Endothelial cell of umbilical vein (primary cell): ENCODE measurements around the gene SLC26A8. TPM values are rescaled to one million over a fixed set of nuclear protein-coding genes. Genes with fewer than 3 reads are reported as not detected.

Experiments
- BruUV-seq: library from RNA; stranded (reverse); fragments of 400-500 nt; replicated peaks from 2 replicates; lab custom pipeline; 2021; lab: Mats Ljungman, UMichigan
- CTCF ChIA-PET: fragments of 300-600, 350-600 bp; sonication (Branson Sonifier 250); formaldehyde crosslinking; loops from one replicate; lab custom pipeline; 2021; ENCODE audit warnings: antibody characterized with exemption, inconsistent platforms; lab: Charles Lee
- POLR2A ChIA-PET: fragments of 300-600, 350-600 bp; sonication (Branson Sonifier 250); formaldehyde crosslinking; loops from one replicate; lab custom pipeline; 2021; ENCODE audit warnings: antibody characterized with exemption, inconsistent platforms; lab: Charles Lee
- DNase-seq: peaks from one replicate; pipeline ENCODE4 v3.0.0-alpha.2; 2011; ENCODE audit warnings: low read depth, low spot score
- FAIRE-seq: peaks from 2 replicates; lab custom pipeline; 2011; peaks lifted over from hg19 to GRCh38; lab: Jason Lieb, UNC
- H2AFZ ChIP-seq: 2 replicates; pipeline ENCODE4 v1.6.0; 2012; ENCODE audit warnings: low read depth, low read length, control low read depth, inconsistent platforms
- H3K27ac ChIP-seq: 2 replicates; pipeline ENCODE4 v1.5.1; 2011; ENCODE audit warnings: low read depth, mild to moderate bottlenecking, control low read depth, low read length, moderate library complexity; ENCODE audit not compliant: insufficient read depth
- H3K27me3 ChIP-seq, 2 experiments: 2 replicates each; pipeline versions ENCODE4 v1.6.0 to v1.6.1; 2011; ENCODE audit warnings: low read length in 2 of 2, mixed read lengths in 1 of 2; ENCODE audit not compliant: control insufficient read depth in 2 of 2, insufficient read depth in 2 of 2
- H3K36me3 ChIP-seq, 2 experiments: 2 replicates in 1 of 2; 3 replicates in 1 of 2; pipeline ENCODE4 v1.5.1; 2011; ENCODE audit warnings: low read length in 2 of 2, mild to moderate bottlenecking in 1 of 2, moderate library complexity in 1 of 2; ENCODE audit not compliant: control insufficient read depth in 2 of 2, insufficient read depth in 2 of 2; ENCODE audit errors: extremely low read depth in 1 of 2
- H3K4me1 ChIP-seq: 3 replicates; pipeline ENCODE4 v1.5.1; 2011; ENCODE audit warnings: mild to moderate bottlenecking, low read length; ENCODE audit not compliant: control insufficient read depth, insufficient read depth; ENCODE audit errors: extremely low read depth
- H3K4me2 ChIP-seq: 2 replicates; pipeline ENCODE4 v1.6.1; 2011; ENCODE audit warnings: low read length, control low read depth, mixed read lengths; ENCODE audit not compliant: insufficient read depth
- H3K4me3 ChIP-seq, 3 experiments: fragments of 200-600 bp in 1 of 3; sonication (generic), shearing (Covaris generic) in 1 of 3; replicated peaks in 1 of 3; 2 replicates each; pipeline ENCODE4 v1.5.1; 2011 to 2016; ENCODE audit warnings: control low read depth in 3 of 3, low read length in 3 of 3, mild to moderate bottlenecking in 2 of 3, inconsistent platforms in 1 of 3, low read depth in 1 of 3, moderate library complexity in 1 of 3; ENCODE audit not compliant: insufficient read depth in 1 of 3
- H3K79me2 ChIP-seq: 2 replicates; pipeline ENCODE4 v1.6.0; 2012; ENCODE audit warnings: low read length, inconsistent platforms; ENCODE audit not compliant: control insufficient read depth, insufficient read depth
- H3K9ac ChIP-seq: replicated peaks from 2 replicates; pipeline ENCODE3; 2011; ENCODE audit warnings: low read length, control low read depth; ENCODE audit not compliant: insufficient read depth; ENCODE audit errors: extremely low read depth
- H3K9me1 ChIP-seq: replicated peaks from 3 replicates; pipeline ENCODE4 v1.6.0; 2011; ENCODE audit warnings: mild to moderate bottlenecking, low read length; ENCODE audit not compliant: control insufficient read depth, insufficient read depth; ENCODE audit errors: extremely low read depth
- H3K9me3 ChIP-seq: replicated peaks from 2 replicates; pipeline ENCODE4 v1.5.1; 2012; ENCODE audit warnings: low read length, inconsistent platforms; ENCODE audit not compliant: control insufficient read depth, insufficient read depth
- H4K20me1 ChIP-seq: replicated peaks from 2 replicates; pipeline ENCODE3; 2011; ENCODE audit warnings: mild to moderate bottlenecking, low read length; ENCODE audit not compliant: control insufficient read depth, insufficient read depth; ENCODE audit errors: extremely low read depth
- EZH2 ChIP-seq: IDR thresholded peaks from 2 replicates; pipeline ENCODE4 v1.6.1; 2012; ENCODE audit warnings: borderline replicate concordance, low read depth, mild to moderate bottlenecking, moderate library complexity, low read length, inconsistent platforms; ENCODE audit not compliant: severe bottlenecking
- FOS ChIP-seq: IDR thresholded peaks from 2 replicates; pipeline ENCODE4 v1.6.1; 2011; ENCODE audit warnings: mild to moderate bottlenecking, low read length, moderate library complexity, borderline replicate concordance; ENCODE audit not compliant: insufficient read depth
- GATA2 ChIP-seq: IDR thresholded peaks from 2 replicates; pipeline ENCODE4 v1.7.0; 2011; ENCODE audit warnings: low read depth, mild to moderate bottlenecking, moderate library complexity, mixed read lengths, low read length; ENCODE audit not compliant: insufficient read length, insufficient read depth
- MYC ChIP-seq: IDR thresholded peaks from one replicate; pipeline ENCODE4 v1.6.1; 2011; ENCODE audit warnings: mild to moderate bottlenecking, low read depth, low read length
- POLR2A ChIP-seq: IDR thresholded peaks from 2 replicates; pipeline ENCODE4 v1.6.1; 2012; ENCODE audit warnings: low read depth, mild to moderate bottlenecking, control low read depth, low read length
- POLR2AphosphoS5 ChIP-seq: IDR thresholded peaks from 2 replicates; pipeline ENCODE4 v1.6.1; 2012; ENCODE audit warnings: low read depth, mild to moderate bottlenecking, control low read depth, low read length, moderate library complexity; ENCODE audit not compliant: insufficient read depth
- dilution Hi-C: fragments of 300-500 bp; cut with MboI; formaldehyde crosslinking; loops from one replicate; pipeline ENCODE4 v1.15.0; 2019; ENCODE audit warnings: low sequenced_read_pairs; ENCODE audit not compliant: extremely low pct_ligation_motif_present
- intact Hi-C: fragments of 100-400 bp; cut with micrococcal nuclease; formaldehyde crosslinking; loops from one replicate; pipeline ENCODE4 v1.10.0; 2022
- polyA plus RNA-seq, 4 experiments: library from polyadenylated mRNA; depleted of rRNA in 3 of 4; stranded (reverse) in 3 of 4; unstranded in 1 of 4; fragments of >200 nt; gene quantifications; 2 replicates each; pipeline versions ENCODE4 v1.2.1 to v1.2.3, GENCODE V29; 2011 to 2012; ENCODE audit warnings: missing spikeins in 1 of 4
- total RNA-seq: library from RNA; stranded (reverse); gene quantifications from 2 replicates; pipeline ENCODE4 v1.2.3, GENCODE V29; 2021
- TF ChIP-seq, protein P1 (sequence below): IDR thresholded peaks from 2 replicates; pipeline ENCODE4 v1.6.1; 2011; ENCODE audit not compliant: insufficient read depth, insufficient read length

The SLC26A8 gene
- total and polyA plus RNA-seq, 2 donors (not counting 3 experiments of a cell fraction or from before 2014, with no cell fraction given), result 0.01 TPM; not detected in 1

DNA sequence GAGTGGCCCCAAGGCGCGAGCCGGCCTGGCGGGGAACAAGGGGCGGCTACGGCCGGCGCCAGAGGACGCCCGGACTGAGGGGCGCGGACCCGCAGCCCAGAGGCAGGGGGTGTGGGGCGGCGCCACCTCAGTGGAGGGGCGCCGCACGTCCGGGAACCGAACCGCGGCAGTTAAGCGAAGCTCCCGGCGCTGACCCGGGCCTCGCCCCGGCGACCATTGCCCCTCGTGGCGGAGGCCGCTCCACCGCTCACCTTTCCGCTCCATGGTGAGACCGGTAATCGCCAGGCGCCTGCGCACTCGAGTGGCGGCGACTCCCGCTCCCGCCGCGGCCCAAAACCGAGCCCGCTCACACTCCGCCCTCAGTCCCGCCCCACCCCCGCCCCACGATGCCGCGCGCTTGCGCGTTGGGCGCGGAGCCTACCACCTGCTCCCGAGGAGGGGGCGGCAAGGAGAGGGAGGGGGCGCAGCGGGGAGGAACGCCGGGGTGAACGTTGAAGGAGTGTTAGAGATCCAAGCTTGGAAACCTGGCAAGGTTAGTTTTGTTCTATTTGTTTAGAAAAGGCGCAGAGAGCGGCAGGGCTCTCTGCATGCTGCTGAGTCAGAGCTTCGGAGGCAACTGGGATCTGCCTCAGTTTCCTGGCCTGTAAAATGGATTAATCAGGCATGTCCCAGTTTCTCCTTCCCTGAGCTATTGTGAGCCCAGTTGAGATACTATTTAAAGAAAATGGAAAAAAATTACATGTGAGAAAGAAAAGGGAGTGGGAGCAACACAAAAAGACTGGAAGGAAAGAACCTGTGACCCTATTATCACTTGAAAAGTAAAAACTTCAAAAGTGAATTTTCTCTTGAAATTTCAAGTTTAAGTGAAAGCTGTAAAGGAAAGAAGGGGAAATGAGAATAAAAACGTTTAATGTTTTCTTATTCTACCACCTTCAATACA is 103.4 kb downstream of the SLC26A8 start, which contains the start of gene SRPK1:
SRPK1 (minus strand) TSS at position 306 of the 940 bp plus-strand sequence; CDS start at position 264, 42 bp downstream.
- peak within 1 kb of the TSS; percentile 86 to 96 (median 89) for H3K4me3 ChIP-seq
- TF ChIP-seq MYC (no peak), POLR2AphosphoS5 (peak; percentile 91), FOS (no peak), GATA2 (no peak), EZH2 (no peak), POLR2A (peak; percentile 79)
- TF ChIP-seq, protein P1, sequence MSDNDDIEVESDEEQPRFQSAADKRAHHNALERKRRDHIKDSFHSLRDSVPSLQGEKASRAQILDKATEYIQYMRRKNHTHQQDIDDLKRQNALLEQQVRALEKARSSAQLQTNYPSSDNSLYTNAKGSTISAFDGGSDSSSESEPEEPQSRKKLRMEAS, result no peak
- peak within 1 kb of the TSS; percentile 63 for H3K9ac ChIP-seq
- no peaks in the 10 kb centered on the region for H3K27me3 ChIP-seq
- peak; percentile 77 for FAIRE-seq
- H3K79me2 ChIP-seq, result peaks cover 42% of the 10 kb centered on the region
- peak within 1 kb of the TSS; percentile 94 for H3K4me2 ChIP-seq
- dilution Hi-C loops (no loop called here), intact Hi-C loops (loop anchor here (2.0 kb wide), 1 partner anchor 36 kb away; no protein-coding TSS in a partner anchor)
- no peaks in the 10 kb centered on the region for H3K9me3 ChIP-seq
- TSS peak; percentile 39 for BruUV-seq
- H3K9me1 ChIP-seq, result no peaks in the 10 kb centered on the region
- no peaks in the 10 kb centered on the region for H3K36me3 ChIP-seq
- peak within 1 kb of the TSS; percentile 97 for H2AFZ ChIP-seq
- H4K20me1 ChIP-seq, result no peaks in the 10 kb centered on the region
- DNase-seq, result peak; percentile 87
- H3K4me1 ChIP-seq, result peaks cover 25% of the 10 kb centered on the region
- ChIA-PET POLR2A (no interaction called here), CTCF (interaction anchor here (0.6 to 1.2 kb wide), 2 partner anchors 10 to 174 kb away, joined by 3 to 5 read pairs; no protein-coding TSS in a partner anchor)
- H3K27ac ChIP-seq, result peak within 1 kb of the TSS; percentile 65
